ENCODE measurements around the gene SEM1.
"Not testable (repeated sequence)": the region's sequence is repeated elsewhere in the genome, so short reads cannot be mapped to it uniquely, and the experiment has no call there.

Gene SEM1

DNA sequence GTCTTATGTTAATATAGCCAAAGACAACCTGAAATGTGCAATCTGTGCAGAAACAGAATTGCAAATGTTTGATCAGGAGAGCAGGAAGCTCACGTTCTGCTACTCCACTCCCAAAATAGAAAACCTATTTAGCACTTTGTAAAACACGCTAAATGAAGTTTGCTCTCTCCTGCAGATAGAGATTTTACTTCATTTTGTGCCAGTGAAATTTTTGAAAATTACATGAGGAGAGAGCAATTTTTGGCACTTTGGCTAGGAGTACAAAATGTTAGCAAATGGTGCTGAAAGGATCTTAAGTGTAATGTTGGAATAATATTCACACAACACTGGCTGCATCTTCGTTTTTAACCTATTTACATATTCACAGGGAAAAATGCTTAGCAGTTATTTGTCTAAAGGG lies 61.9 kb downstream of the SEM1 start:
- DNase-seq (ENCODE audit: extremely low read depth, low read depth) = no peak

DNA sequence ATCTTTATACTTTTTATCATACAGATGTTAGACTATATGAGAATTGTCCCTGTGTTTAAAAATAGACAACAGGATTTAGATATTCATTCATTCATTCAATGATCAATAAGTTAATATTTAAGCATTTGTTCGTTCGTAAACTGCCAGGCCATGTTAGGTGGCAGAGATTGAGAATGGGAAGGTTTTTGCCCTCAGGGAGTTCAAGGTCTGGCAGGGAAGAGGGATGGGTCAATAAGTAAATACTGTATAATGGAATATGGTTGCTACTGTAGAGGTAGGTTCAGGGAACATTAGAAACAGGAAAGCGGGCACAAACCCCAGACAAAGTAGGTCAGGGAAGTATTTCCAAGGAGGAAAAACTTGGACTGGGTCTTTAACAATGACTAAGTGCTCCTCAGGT lies 64.6 kb downstream of the SEM1 start:
- TF ChIP-seq, protein P1, sequence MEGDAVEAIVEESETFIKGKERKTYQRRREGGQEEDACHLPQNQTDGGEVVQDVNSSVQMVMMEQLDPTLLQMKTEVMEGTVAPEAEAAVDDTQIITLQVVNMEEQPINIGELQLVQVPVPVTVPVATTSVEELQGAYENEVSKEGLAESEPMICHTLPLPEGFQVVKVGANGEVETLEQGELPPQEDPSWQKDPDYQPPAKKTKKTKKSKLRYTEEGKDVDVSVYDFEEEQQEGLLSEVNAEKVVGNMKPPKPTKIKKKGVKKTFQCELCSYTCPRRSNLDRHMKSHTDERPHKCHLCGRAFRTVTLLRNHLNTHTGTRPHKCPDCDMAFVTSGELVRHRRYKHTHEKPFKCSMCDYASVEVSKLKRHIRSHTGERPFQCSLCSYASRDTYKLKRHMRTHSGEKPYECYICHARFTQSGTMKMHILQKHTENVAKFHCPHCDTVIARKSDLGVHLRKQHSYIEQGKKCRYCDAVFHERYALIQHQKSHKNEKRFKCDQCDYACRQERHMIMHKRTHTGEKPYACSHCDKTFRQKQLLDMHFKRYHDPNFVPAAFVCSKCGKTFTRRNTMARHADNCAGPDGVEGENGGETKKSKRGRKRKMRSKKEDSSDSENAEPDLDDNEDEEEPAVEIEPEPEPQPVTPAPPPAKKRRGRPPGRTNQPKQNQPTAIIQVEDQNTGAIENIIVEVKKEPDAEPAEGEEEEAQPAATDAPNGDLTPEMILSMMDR (IDR thresholded peaks at IDR 0.05; ENCODE audit: low read depth, low read length) = no peak

More for the DNA sequence above, 61.9 kb downstream of the SEM1 start:
- TF ChIP-seq, protein P1 (IDR thresholded peaks at IDR 0.05; ENCODE audit: low read depth, low read length) = no peak

DNA sequence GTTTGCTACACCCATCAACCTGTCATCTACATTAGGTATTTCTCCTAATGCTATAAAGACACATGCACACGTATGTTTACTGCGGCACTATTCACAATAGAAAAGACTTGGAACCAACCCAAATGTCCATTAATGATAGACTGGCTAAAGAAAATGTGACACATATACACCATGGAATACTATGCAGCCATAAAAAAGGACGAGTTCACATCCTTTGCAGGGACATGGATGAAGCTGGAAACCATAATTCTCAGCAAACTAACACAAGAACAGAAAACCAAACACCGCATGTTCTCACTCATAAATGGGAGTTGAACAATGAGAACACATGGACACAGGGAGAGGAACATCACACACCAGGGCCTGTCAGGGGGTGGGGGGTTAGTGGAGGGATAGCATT lies 66.2 kb downstream of the SEM1 start:
- DNase-seq (ENCODE audit: extremely low read depth, low read depth) = not testable (repeated sequence)

More for the DNA sequence above, 64.6 kb downstream of the SEM1 start:
- DNase-seq (ENCODE audit: extremely low read depth, low read depth) = no peak

DNA sequence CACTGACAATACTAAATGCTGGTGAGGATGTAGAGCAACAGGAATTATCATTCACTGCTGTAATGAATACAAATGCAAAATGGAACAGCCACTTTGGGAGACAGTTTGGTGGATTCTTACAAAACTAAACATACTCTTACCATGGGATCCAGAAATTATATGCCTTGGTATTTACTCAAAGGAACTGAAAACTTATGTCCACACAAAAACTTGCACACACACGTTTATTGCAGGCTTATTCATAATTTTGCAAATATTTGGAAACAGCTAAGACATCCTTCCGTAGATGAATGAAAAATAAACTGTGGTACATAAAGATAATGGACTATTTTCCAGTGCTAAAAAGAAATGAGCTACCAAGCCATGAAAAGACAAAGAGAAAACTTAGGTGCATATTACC lies 69.6 kb downstream of the SEM1 start:
- DNase-seq (ENCODE audit: extremely low read depth, low read depth) = no peak
- TF ChIP-seq, protein P1 (IDR thresholded peaks at IDR 0.05; ENCODE audit: low read depth, low read length) = no peak
